MM.1S (cell line): ENCODE results near the gene CBX5.
A peak's percentile ranks its signal among the peaks of the same experiment; 100 is the strongest.

ENCODE experiments used
- DNase-seq: peaks from one replicate; pipeline ENCODE4 v3.0.0-alpha.2; 2015
- H2AFZ ChIP-seq: fragments of 300-600 bp; sonication (generic); 2 replicates; pipeline ENCODE4 v1.6.0; 2016; ENCODE audit warnings: antibody characterized with exemption, low read length
- H3F3A ChIP-seq: fragments of 300-600 bp; sonication (generic); 2 replicates; pipeline ENCODE4 v1.6.1; 2016; ENCODE audit warnings: mild to moderate bottlenecking, antibody characterized with exemption, low read length, moderate library complexity, mixed read lengths; ENCODE audit not compliant: insufficient read depth
- H3K27ac ChIP-seq: fragments of 300-600 bp; sonication (generic); 2 replicates; pipeline ENCODE4 v1.5.1; 2016; ENCODE audit warnings: mild to moderate bottlenecking, low read length
- H3K27me3 ChIP-seq: fragments of 300-600 bp; sonication (generic); replicated peaks from 2 replicates; pipeline ENCODE4 v1.6.0; 2016; ENCODE audit warnings: low read length; ENCODE audit not compliant: insufficient read depth
- H3K36me3 ChIP-seq: fragments of 300-600 bp; sonication (generic); replicated peaks from 2 replicates; pipeline ENCODE4 v1.6.1; 2016; ENCODE audit warnings: mild to moderate bottlenecking, low read length, mixed read lengths; ENCODE audit not compliant: insufficient read depth
- H3K4me1 ChIP-seq: fragments of 300-600 bp; sonication (generic); 2 replicates; pipeline ENCODE4 v1.6.1; 2016; ENCODE audit warnings: low read length, mixed read lengths
- H3K4me2 ChIP-seq: fragments of 300-600 bp; sonication (generic); 2 replicates; pipeline ENCODE4 v1.6.0; 2016; ENCODE audit warnings: low read depth, low read length
- H3K4me3 ChIP-seq: fragments of 300-600 bp; sonication (generic); 2 replicates; pipeline ENCODE4 v1.5.1; 2016; ENCODE audit warnings: low read length, mixed read lengths
- H3K79me2 ChIP-seq: fragments of 300-600 bp; sonication (generic); 2 replicates; pipeline ENCODE4 v1.6.1; 2016; ENCODE audit warnings: mixed run types, low read length, mixed read lengths
- H3K9ac ChIP-seq: fragments of 300-600 bp; sonication (generic); 2 replicates; pipeline ENCODE4 v1.6.1; 2016; ENCODE audit warnings: low read length, mixed read lengths
- H3K9me2 ChIP-seq: fragments of 300-600 bp; sonication (generic); replicated peaks from 2 replicates; pipeline ENCODE4 v1.6.1; 2016; ENCODE audit warnings: mild to moderate bottlenecking, low read length, mixed read lengths; ENCODE audit not compliant: insufficient read depth
- H3K9me3 ChIP-seq: fragments of 300-600 bp; sonication (generic); replicated peaks from 2 replicates; pipeline ENCODE4 v1.6.1; 2016; ENCODE audit warnings: mild to moderate bottlenecking, low read length, mixed read lengths; ENCODE audit not compliant: insufficient read depth
- H4K20me1 ChIP-seq: fragments of 300-600 bp; sonication (generic); 2 replicates; pipeline ENCODE4 v1.6.1; 2016; ENCODE audit warnings: mild to moderate bottlenecking, low read length, moderate library complexity, mixed read lengths; ENCODE audit not compliant: insufficient read depth
- EZH2 ChIP-seq: fragments of 300-600 bp; sonication (generic); optimal IDR thresholded peaks from 2 replicates; pipeline ENCODE3; 2017; ENCODE audit warnings: low read depth, mild to moderate bottlenecking, antibody characterized with exemption, low read length, mixed read lengths
- EZH2phosphoT487 ChIP-seq: fragments of 300-600 bp; sonication (generic); IDR thresholded peaks from 2 replicates; pipeline ENCODE4 v1.6.1; 2018; ENCODE audit warnings: antibody characterized with exemption, low read length
- TF ChIP-seq, protein P1 (sequence below): fragments of 300-600 bp; sonication (generic); IDR thresholded peaks from 2 replicates; pipeline ENCODE4 v1.5.1; 2016; ENCODE audit warnings: antibody characterized with exemption, low read length, mixed read lengths

CBX5 gene

DNA sequence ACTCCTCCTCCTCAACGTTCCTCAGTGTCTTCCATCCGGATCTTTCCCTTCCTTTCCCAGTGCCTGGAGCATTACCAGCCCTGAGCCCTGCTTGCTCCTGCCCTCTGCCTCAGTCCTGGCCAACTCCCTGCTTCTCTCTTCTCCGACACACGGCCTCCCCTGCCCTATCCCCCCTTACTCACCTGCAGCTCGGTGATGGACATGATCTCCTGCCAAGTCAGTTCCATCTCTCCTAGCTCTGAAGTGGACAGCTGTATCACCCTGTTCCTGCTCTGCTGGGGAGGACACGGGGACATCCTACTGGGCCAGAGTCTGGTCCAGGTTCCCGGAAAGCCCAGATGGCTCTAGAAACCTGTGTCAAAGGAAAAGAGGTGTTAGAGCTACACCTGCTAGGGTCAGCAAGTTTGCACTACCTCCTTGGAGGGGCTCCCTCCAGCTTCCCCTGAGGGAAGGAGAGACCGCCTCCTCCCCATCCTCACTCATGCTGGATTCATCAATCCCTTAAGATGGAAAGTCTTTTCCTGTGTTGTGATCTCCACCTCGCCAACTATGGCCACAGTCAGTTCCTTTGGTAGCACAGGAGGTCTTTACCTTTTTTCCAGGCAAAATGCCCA lies 15.1 kb upstream of the CBX5 start:
- 0 out of 2 replicates have a peak, but pooled peaks cover under 1% of the 10 kb centered on the region for H3F3A ChIP-seq
- no peak overlapping the region for H2AFZ ChIP-seq
- H3K36me3 ChIP-seq, result no peaks in the 10 kb centered on the region
- no peak for DNase-seq
- H3K9me2 ChIP-seq, result no peaks in the 10 kb centered on the region
- H4K20me1 ChIP-seq, result no peaks in the 10 kb centered on the region
- peaks cover 24% of the 10 kb centered on the region for H3K27me3 ChIP-seq
- no peaks in the 10 kb centered on the region for H3K4me1 ChIP-seq
- no peaks in the 10 kb centered on the region for H3K79me2 ChIP-seq
- H3K4me2 ChIP-seq, result no peak overlapping the region
- no peaks in the 10 kb centered on the region for H3K9me3 ChIP-seq
- no peak overlapping the region for H3K9ac ChIP-seq
- H3K27ac ChIP-seq, result no peak overlapping the region
- no peak overlapping the region for H3K4me3 ChIP-seq
- TF ChIP-seq, protein P1, sequence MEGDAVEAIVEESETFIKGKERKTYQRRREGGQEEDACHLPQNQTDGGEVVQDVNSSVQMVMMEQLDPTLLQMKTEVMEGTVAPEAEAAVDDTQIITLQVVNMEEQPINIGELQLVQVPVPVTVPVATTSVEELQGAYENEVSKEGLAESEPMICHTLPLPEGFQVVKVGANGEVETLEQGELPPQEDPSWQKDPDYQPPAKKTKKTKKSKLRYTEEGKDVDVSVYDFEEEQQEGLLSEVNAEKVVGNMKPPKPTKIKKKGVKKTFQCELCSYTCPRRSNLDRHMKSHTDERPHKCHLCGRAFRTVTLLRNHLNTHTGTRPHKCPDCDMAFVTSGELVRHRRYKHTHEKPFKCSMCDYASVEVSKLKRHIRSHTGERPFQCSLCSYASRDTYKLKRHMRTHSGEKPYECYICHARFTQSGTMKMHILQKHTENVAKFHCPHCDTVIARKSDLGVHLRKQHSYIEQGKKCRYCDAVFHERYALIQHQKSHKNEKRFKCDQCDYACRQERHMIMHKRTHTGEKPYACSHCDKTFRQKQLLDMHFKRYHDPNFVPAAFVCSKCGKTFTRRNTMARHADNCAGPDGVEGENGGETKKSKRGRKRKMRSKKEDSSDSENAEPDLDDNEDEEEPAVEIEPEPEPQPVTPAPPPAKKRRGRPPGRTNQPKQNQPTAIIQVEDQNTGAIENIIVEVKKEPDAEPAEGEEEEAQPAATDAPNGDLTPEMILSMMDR, result no peak
- TF ChIP-seq EZH2phosphoT487 (no peak), EZH2 (no peak)

- H3K9me2 ChIP-seq, result no peaks in the 10 kb centered on the region
- H3K4me3 ChIP-seq, result no peak overlapping the region
- DNase-seq, result peak; percentile 40
- no peaks in the 10 kb centered on the region for H3K4me1 ChIP-seq
- H2AFZ ChIP-seq, result no peak overlapping the region
- H4K20me1 ChIP-seq, result no peaks in the 10 kb centered on the region
- peaks cover 7% of the 10 kb centered on the region; the same call in 1 of the 2 replicates for H3F3A ChIP-seq
- TF ChIP-seq, protein P1, result peak; percentile 84
- no peak for TF ChIP-seq EZH2phosphoT487
- H3K27me3 ChIP-seq, result peaks cover 17% of the 10 kb centered on the region
- H3K9me3 ChIP-seq, result no peaks in the 10 kb centered on the region
- no peak overlapping the region for H3K9ac ChIP-seq
- no peaks in the 10 kb centered on the region for H3K36me3 ChIP-seq
- no peak overlapping the region for H3K27ac ChIP-seq
- no peaks in the 10 kb centered on the region for H3K79me2 ChIP-seq
- no peak overlapping the region for H3K4me2 ChIP-seq
These were observed 14.4 kb upstream of the CBX5 start for GRCh38 chr12:54294152-54294952.

- Histone ChIP-seq H3K9ac (no peak overlapping the region), H3K27me3 (peaks cover 8% of the 10 kb centered on the region; the same call in 1 of the 2 replicates), H2AFZ (no peak overlapping the region), H4K20me1 (no peaks in the 10 kb centered on the region), H3K4me1 (no peaks in the 10 kb centered on the region), H3K36me3 (no peaks in the 10 kb centered on the region), H3K4me3 (no peak overlapping the region), H3K9me2 (no peaks in the 10 kb centered on the region), H3K4me2 (no peak overlapping the region), H3K79me2 (no peaks in the 10 kb centered on the region), H3F3A (peaks cover 18% of the 10 kb centered on the region), H3K27ac (no peak overlapping the region), H3K9me3 (no peaks in the 10 kb centered on the region)
- DNase-seq, result no peak
- TF ChIP-seq, protein P1, result no peak
- TF ChIP-seq EZH2 (no peak), EZH2phosphoT487 (no peak)
These were observed 13.0 kb upstream of the CBX5 start for GRCh38 chr12:54292931-54293241.
